RKO (cell line): ENCODE measurements around the gene TSC2.
A peak's percentile ranks its signal among the peaks of the same experiment; 100 is the strongest.
"Not testable (repeated sequence)": the region's sequence is repeated elsewhere in the genome, so short reads cannot be mapped to it uniquely, and the experiment has no call there.

Source experiments
- DNase-seq: peaks from one replicate; pipeline ENCODE4 v3.0.0-alpha.2; 2016; ENCODE audit warnings: low spot score

The TSC2 gene

GRCh38 chr16:2009791-2010510 lies 37.8 kb upstream of the TSC2 start, which contains the start of gene ZNF598:
Gene ZNF598, minus strand, starts transcription at chr16:2009821.
- peak; percentile 88 for DNase-seq

GRCh38 chr16:2011726-2012125 lies 36.1 kb upstream of the TSC2 start:
- DNase-seq = not testable (repeated sequence)

- DNase-seq = no peak
Observed at GRCh38 chr16:2013527-2013926, 34.3 kb upstream of the TSC2 start.

- DNase-seq = no peak
Observed at GRCh38 chr16:2015117-2015946, 32.5 kb upstream of the TSC2 start.

- no peak for DNase-seq
Observed at GRCh38 chr16:2015947-2016208, 31.9 kb upstream of the TSC2 start.

GRCh38 chr16:2016407-2016922 lies 31.3 kb upstream of the TSC2 start:
- no peak for DNase-seq

- no peak for DNase-seq
Observed at GRCh38 chr16:2019518-2019920, 28.3 kb upstream of the TSC2 start, which contains the start of gene NPW. Gene NPW, plus strand, starts transcription at chr16:2019785.

GRCh38 chr16:2019921-2020831 lies 27.6 kb upstream of the TSC2 start:
- no peak for DNase-seq

- DNase-seq = no peak
Observed at GRCh38 chr16:2022723-2023091, 25.1 kb upstream of the TSC2 start.

GRCh38 chr16:2023092-2024031 lies 24.4 kb upstream of the TSC2 start:
- peak; percentile 79 for DNase-seq

GRCh38 chr16:2024032-2024420 lies 23.8 kb upstream of the TSC2 start:
- no peak for DNase-seq

GRCh38 chr16:2025251-2025650 lies 22.5 kb upstream of the TSC2 start:
- DNase-seq = no peak

- DNase-seq = no peak
Observed at GRCh38 chr16:2025878-2026460, 21.8 kb upstream of the TSC2 start.

GRCh38 chr16:2026461-2027023 lies 21.2 kb upstream of the TSC2 start, which contains the start of gene NHERF2:
Gene NHERF2, plus strand, starts transcription at chr16:2026902. Its CDS starts 104 bp downstream, at chr16:2027006.
- DNase-seq = no peak

GRCh38 chr16:2027024-2028010 lies 20.5 kb upstream of the TSC2 start:
- peak; percentile 72 for DNase-seq

- no peak for DNase-seq
Observed at GRCh38 chr16:2028146-2028545, 19.6 kb upstream of the TSC2 start.

GRCh38 chr16:2028620-2029220 lies 19.1 kb upstream of the TSC2 start:
- DNase-seq = no peak

- no peak for DNase-seq
Observed at GRCh38 chr16:2029350-2029749, 18.4 kb upstream of the TSC2 start.

GRCh38 chr16:2030036-2030435 lies 17.7 kb upstream of the TSC2 start:
- no peak for DNase-seq
